Trophoblast cell (in vitro differentiated cells and primary cell): ENCODE data around the gene ATP2B3.

Source experiments
- DNase-seq, 2 donors: peaks; one replicate each; pipeline ENCODE4 v3.0.0-alpha.2; 2016
- H2AFZ ChIP-seq: 2 replicates; pipeline ENCODE4 v1.6.1; 2013; ENCODE audit warnings: low read length, moderate library complexity, mild to moderate bottlenecking; ENCODE audit not compliant: insufficient read depth, poor library complexity
- H2AK5ac ChIP-seq: 2 replicates; pipeline ENCODE4 v1.6.1; 2013; ENCODE audit warnings: mild to moderate bottlenecking, low read length
- H2BK120ac ChIP-seq: 2 replicates; pipeline ENCODE4 v1.6.1; 2013; ENCODE audit warnings: low read length, mild to moderate bottlenecking, moderate library complexity; ENCODE audit not compliant: insufficient read depth, poor library complexity
- H2BK12ac ChIP-seq: 2 replicates; pipeline ENCODE4 v1.6.1; 2013; ENCODE audit warnings: mild to moderate bottlenecking, low read length, moderate library complexity
- H2BK5ac ChIP-seq: 2 replicates; pipeline ENCODE4 v1.6.1; 2013; ENCODE audit warnings: low read length, low read depth, moderate library complexity, mild to moderate bottlenecking; ENCODE audit not compliant: poor library complexity
- H3K14ac ChIP-seq: 2 replicates; pipeline ENCODE4 v1.6.1; 2013; ENCODE audit warnings: mild to moderate bottlenecking, low read length
- H3K18ac ChIP-seq: 2 replicates; pipeline ENCODE4 v1.6.1; 2013; ENCODE audit warnings: mild to moderate bottlenecking, low read length
- H3K23ac ChIP-seq: 2 replicates; pipeline ENCODE4 v1.6.1; 2013; ENCODE audit warnings: low read length
- H3K27ac ChIP-seq: 2 replicates; pipeline ENCODE4 v1.5.1; 2013; ENCODE audit warnings: low read depth, mild to moderate bottlenecking, inconsistent platforms, low read length, moderate library complexity
- H3K27me3 ChIP-seq: 2 replicates; pipeline ENCODE4 v1.6.1; 2013; ENCODE audit warnings: inconsistent platforms, mild to moderate bottlenecking, low read length, moderate library complexity; ENCODE audit not compliant: insufficient read depth
- H3K36me3 ChIP-seq, 2 experiments: 1 replicate in 1 of 2; 2 replicates in 1 of 2; pipeline ENCODE4 v1.6.1; 2013; ENCODE audit warnings: low read length in 2 of 2, mild to moderate bottlenecking in 2 of 2, moderate library complexity in 1 of 2; ENCODE audit not compliant: insufficient read depth in 2 of 2, control insufficient read depth in 1 of 2
- H3K4ac ChIP-seq: 2 replicates; pipeline ENCODE4 v1.6.1; 2013; ENCODE audit warnings: low read depth, mild to moderate bottlenecking, low read length, moderate library complexity
- H3K4me1 ChIP-seq, 2 experiments: 1 replicate in 1 of 2; 2 replicates in 1 of 2; pipeline ENCODE4 v1.6.1; 2013; ENCODE audit warnings: low read length in 2 of 2, mild to moderate bottlenecking in 2 of 2, moderate library complexity in 1 of 2; ENCODE audit not compliant: insufficient read depth in 2 of 2, control insufficient read depth in 1 of 2
- H3K4me2 ChIP-seq: 2 replicates; pipeline ENCODE4 v1.6.1; 2013; ENCODE audit warnings: inconsistent platforms, mild to moderate bottlenecking, low read length, moderate library complexity
- H3K4me3 ChIP-seq: 2 replicates; pipeline ENCODE4 v1.5.1; 2013; ENCODE audit warnings: mild to moderate bottlenecking, low read depth, low read length, inconsistent platforms
- H3K79me1 ChIP-seq: one replicate; pipeline ENCODE4 v1.6.1; 2013; ENCODE audit warnings: low read length
- H3K79me2 ChIP-seq: 2 replicates; pipeline ENCODE4 v1.6.1; 2013; ENCODE audit warnings: low read length, mild to moderate bottlenecking; ENCODE audit not compliant: control insufficient read depth, insufficient read depth, poor library complexity
- H3K9ac ChIP-seq: 2 replicates; pipeline ENCODE4 v1.6.1; 2013; ENCODE audit warnings: mild to moderate bottlenecking, low read length
- H3K9me3 ChIP-seq: 2 replicates; pipeline ENCODE4 v1.6.1; 2013; ENCODE audit warnings: low read depth, mild to moderate bottlenecking, control low read depth, inconsistent platforms, low read length; ENCODE audit not compliant: insufficient read depth
- H4K12ac ChIP-seq: 2 replicates; pipeline ENCODE4 v1.6.1; 2013; ENCODE audit warnings: low read depth, mild to moderate bottlenecking, low read length, moderate library complexity
- H4K8ac ChIP-seq: 2 replicates; pipeline ENCODE4 v1.6.1; 2013; ENCODE audit warnings: low read depth, mild to moderate bottlenecking, low read length, moderate library complexity
- H4K91ac ChIP-seq: one replicate; pipeline ENCODE4 v1.6.1; 2013; ENCODE audit warnings: low read depth, mild to moderate bottlenecking, low read length, moderate library complexity
- WGBS: extraction: QIAGEN DNeasy Blood & Tissue Kit; methylation state at CpG from one replicate; pipeline ENCODE4 v1.1.7; 2013; ENCODE audit warnings: missing lambda C conversion rate; ENCODE audit not compliant: insufficient read length, insufficient coverage; ENCODE audit errors: extremely low coverage; 5-methylcytosine and 5-hydroxymethylcytosine counted together

ATP2B3 gene

DNA sequence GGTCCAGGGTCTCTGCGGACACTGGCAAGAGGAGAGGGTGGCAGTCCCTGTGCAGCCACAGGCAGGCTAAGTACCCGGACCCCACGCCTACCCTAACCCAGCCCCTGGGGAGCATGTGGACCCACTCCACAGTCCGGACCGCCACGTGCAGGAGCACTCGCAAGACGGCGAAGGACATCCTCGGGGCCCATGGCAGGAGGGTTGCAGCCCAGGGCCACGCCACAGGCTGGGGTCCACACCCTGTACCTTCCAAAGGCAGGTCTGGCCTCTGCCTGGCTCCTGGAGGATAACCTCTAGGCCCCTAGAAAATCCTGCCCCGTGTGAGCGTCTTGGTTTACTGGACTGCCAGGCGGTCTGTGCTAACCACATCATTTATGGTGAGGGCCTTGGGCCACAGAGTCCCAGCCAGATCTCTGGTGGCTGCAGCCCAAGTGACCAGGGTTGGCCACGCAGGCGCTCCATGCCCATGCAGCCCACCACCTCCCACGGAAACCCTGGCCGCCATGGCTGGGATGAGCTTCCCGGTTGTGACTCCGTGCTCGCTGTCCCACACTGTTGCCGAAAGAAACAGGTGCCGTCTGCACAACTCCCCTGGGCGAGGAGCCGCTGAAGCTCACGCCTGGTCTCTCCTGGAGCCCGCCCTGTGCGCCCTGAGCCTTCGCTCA lies 71.5 kb downstream of the ATP2B3 start:
- no peak overlapping the region for H3K14ac ChIP-seq
- no peaks in the 10 kb centered on the region for H3K79me1 ChIP-seq
- DNase-seq, result no peak
- H3K4me3 ChIP-seq, result no peak overlapping the region
- H2AK5ac ChIP-seq, result no peak overlapping the region
- no peaks in the 10 kb centered on the region for H3K27me3 ChIP-seq
- H4K8ac ChIP-seq, result no peak overlapping the region
- WGBS, result no CpG with 5 or more reads among the region's 29 CpGs
- H3K27ac ChIP-seq, result no peak overlapping the region
- no peak overlapping the region for H4K12ac ChIP-seq
- no peak overlapping the region for H2BK12ac ChIP-seq
- no peak overlapping the region for H2BK120ac ChIP-seq
- no peak overlapping the region for H4K91ac ChIP-seq
- H3K79me2 ChIP-seq, result no peaks in the 10 kb centered on the region
- H2BK5ac ChIP-seq, result no peak overlapping the region
- no peak overlapping the region for H3K4me2 ChIP-seq
- H3K9ac ChIP-seq, result no peak overlapping the region
- no peak overlapping the region for H3K18ac ChIP-seq
- H2AFZ ChIP-seq, result no peak overlapping the region
- peaks cover 43 to 51% of the 10 kb centered on the region in 2 experiments for H3K36me3 ChIP-seq
- H3K4ac ChIP-seq, result no peak overlapping the region
- no peak overlapping the region for H3K23ac ChIP-seq
- no peaks in the 10 kb centered on the region for H3K9me3 ChIP-seq
- H3K4me1 ChIP-seq, result no peaks in the 10 kb centered on the region

DNA sequence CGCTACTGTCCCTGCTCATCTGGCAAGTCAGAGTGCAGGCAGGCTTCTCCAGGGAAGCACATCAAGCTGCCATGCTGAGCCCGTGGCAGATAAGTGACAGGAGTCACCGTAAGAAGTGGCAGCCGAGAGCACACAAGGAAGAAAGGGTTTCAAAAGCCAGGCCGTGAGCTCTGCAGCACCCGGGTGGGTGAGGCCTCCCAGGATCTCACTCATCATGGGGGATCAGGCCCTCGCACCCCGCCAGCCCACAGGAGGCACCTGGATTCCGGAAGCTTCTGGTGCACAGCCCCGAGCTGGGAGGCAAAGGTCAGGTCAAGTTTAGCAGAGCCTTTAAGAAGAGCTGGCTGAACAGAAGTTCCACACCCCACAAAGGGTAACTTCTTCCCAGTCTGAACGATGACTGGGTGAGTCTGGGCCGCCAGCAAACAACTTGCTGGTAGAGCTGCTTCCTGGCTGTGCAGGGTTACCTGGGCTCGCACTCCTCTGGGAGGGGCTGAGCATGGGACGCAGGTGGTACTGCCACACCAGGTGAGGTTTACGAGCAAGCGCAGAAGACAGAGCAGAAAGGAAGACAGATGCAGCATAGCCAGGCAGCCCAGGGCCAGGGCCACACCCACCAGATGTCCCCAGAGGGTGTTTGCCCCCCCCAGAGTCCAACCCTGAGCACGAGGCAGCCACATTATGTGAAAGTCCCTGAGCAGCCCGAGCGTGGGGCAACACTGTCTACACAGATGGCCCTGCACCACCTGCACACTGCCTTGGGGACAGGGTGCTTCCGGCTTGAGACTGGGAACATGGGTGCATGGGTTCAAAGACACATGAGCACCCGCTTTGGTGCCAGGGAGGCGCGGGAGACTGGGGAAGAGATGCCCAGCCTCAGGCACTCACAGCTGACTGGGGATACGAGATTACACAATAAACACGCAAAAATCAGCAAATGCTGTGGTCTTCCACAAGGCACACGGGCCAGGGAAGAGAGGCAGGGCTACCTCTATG lies 73.8 kb downstream of the ATP2B3 start:
- H2BK12ac ChIP-seq, result no peak overlapping the region
- H3K4me3 ChIP-seq, result no peak overlapping the region
- H4K12ac ChIP-seq, result no peak overlapping the region
- H2AK5ac ChIP-seq, result no peak overlapping the region
- H3K27me3 ChIP-seq, result no peaks in the 10 kb centered on the region
- no peaks in the 10 kb centered on the region for H3K79me1 ChIP-seq
- no peak overlapping the region for H3K27ac ChIP-seq
- H2BK5ac ChIP-seq, result no peak overlapping the region
- H2BK120ac ChIP-seq, result no peak overlapping the region
- H3K4me1 ChIP-seq, result no peaks in the 10 kb centered on the region
- no peak overlapping the region for H3K4me2 ChIP-seq
- no peak for DNase-seq
- no peaks in the 10 kb centered on the region for H3K9me3 ChIP-seq
- no peak overlapping the region for H4K91ac ChIP-seq
- H2AFZ ChIP-seq, result no peak overlapping the region
- no peak overlapping the region for H3K4ac ChIP-seq
- WGBS, result no CpG with 5 or more reads among the region's 26 CpGs
- no peak overlapping the region for H3K18ac ChIP-seq
- H3K23ac ChIP-seq, result no peak overlapping the region
- no peak overlapping the region for H4K8ac ChIP-seq
- H3K79me2 ChIP-seq, result no peaks in the 10 kb centered on the region
- no peak overlapping the region for H3K9ac ChIP-seq
- H3K36me3 ChIP-seq, result peaks cover 56 to 66% of the 10 kb centered on the region in 2 experiments
- no peak overlapping the region for H3K14ac ChIP-seq

DNA sequence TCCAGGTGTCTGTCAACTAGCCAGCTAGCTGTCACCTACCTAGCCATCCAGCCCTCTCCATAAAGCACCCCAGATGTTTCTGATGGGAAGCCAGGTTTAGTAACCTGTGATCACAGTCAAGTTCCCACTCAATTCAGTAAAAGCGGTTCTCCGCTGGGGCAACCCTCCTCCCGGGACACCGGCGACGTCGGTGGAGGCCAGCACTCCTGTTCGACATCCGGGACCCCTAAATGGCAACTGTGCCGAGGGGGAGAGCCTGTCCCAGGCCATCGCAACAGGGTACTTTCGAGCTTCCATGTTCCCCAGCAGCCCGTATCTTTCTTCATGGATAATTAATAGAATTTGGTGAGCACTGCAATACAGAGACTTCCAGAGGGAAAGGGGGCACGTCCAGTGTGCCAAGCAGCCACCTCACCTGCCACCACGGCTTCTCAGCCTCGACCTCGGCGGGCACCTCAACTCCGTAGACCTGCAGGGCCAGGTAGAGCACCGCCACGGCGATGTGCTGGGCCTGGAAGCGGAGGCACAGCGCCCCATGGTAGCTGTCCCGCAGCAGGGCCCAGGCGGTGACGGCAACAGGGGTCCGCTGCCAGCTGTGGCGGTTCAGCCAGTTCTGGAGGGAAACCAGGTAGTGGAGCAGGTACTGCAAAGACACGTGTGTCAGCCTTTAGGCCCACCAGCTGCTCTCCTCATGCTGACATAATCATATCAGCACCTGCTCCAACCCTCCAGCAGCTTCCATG lies 74.8 kb downstream of the ATP2B3 start:
- H3K4me3 ChIP-seq, result no peak overlapping the region
- H3K79me2 ChIP-seq, result no peaks in the 10 kb centered on the region
- H2AK5ac ChIP-seq, result no peak overlapping the region
- H2BK5ac ChIP-seq, result no peak overlapping the region
- no peak overlapping the region for H4K91ac ChIP-seq
- H4K12ac ChIP-seq, result no peak overlapping the region
- H3K9ac ChIP-seq, result no peak overlapping the region
- no peaks in the 10 kb centered on the region for H3K79me1 ChIP-seq
- no peak overlapping the region for H3K4me2 ChIP-seq
- no peak overlapping the region for H3K4ac ChIP-seq
- H3K9me3 ChIP-seq, result no peaks in the 10 kb centered on the region
- no peak overlapping the region for H4K8ac ChIP-seq
- H3K4me1 ChIP-seq, result no peaks in the 10 kb centered on the region
- no peak overlapping the region for H2BK12ac ChIP-seq
- no peak overlapping the region for H3K27ac ChIP-seq
- H2AFZ ChIP-seq, result no peak overlapping the region
- no CpG with 5 or more reads among the region's 30 CpGs for WGBS
- H2BK120ac ChIP-seq, result no peak overlapping the region
- no peak overlapping the region for H3K14ac ChIP-seq
- H3K23ac ChIP-seq, result no peak overlapping the region
- no peak overlapping the region for H3K18ac ChIP-seq
- no peaks in the 10 kb centered on the region for H3K27me3 ChIP-seq
- H3K36me3 ChIP-seq, result peaks cover 53 to 63% of the 10 kb centered on the region in 2 experiments
- no peak for DNase-seq

DNA sequence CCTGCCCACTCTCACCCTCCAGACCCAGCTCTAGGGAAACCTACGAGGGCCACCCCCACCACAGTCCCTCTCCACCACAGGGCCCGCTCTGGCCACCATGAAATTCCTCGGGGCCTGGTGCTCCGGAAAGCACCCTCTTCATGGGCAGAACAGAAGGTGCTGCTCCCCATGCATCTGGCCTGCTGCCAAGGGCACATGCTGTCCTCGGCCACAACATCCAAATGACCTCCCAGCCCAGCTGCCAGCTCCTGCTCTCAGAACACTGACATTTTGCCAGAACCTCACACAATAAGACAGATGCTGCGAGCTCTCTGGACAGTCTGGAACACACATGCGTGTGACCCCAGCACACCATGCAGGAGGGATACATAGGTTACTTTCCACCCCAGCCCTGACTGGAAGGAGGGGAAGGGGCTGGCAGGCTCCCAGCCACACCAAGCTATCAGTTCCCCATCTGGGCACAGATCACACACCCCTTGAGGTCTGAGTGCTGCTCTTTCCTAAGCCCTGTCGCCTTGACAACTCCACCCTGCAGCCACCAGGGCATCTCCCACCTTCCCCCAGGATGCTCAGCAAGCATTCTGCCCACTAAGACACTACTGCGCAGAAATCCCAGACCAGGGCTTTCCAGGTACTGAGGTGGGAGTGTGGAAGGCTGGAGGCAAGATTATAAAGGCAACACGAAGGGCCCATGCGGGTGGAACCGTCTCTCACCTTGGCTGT lies 75.7 kb downstream of the ATP2B3 start:
- Histone ChIP-seq H4K91ac (no peak overlapping the region), H4K12ac (no peak overlapping the region), H2BK5ac (no peak overlapping the region), H3K79me1 (no peaks in the 10 kb centered on the region), H3K27me3 (no peaks in the 10 kb centered on the region), H3K4me1 (peaks cover 3 to 4% of the 10 kb centered on the region in 2 experiments), H3K4me2 (no peak overlapping the region), H2AFZ (no peak overlapping the region), H2AK5ac (no peak overlapping the region), H3K4me3 (no peak overlapping the region), H3K9ac (no peak overlapping the region), H2BK120ac (no peak overlapping the region), H3K14ac (no peak overlapping the region), H3K79me2 (no peaks in the 10 kb centered on the region), H3K18ac (no peak overlapping the region), H4K8ac (no peak overlapping the region), H3K23ac (no peak overlapping the region), H3K36me3 (peaks cover 45 to 55% of the 10 kb centered on the region in 2 experiments), H3K9me3 (no peaks in the 10 kb centered on the region), H3K4ac (no peak overlapping the region), H2BK12ac (no peak overlapping the region), H3K27ac (no peak overlapping the region)
- no CpG with 5 or more reads among the region's 12 CpGs for WGBS
- DNase-seq, result no peak
